ENCODE data around the gene NDUFB2.
"Not testable (repeated sequence)": the region's sequence is repeated elsewhere in the genome, so short reads cannot be mapped to it uniquely, and the experiment has no call there.

NDUFB2 gene

DNA sequence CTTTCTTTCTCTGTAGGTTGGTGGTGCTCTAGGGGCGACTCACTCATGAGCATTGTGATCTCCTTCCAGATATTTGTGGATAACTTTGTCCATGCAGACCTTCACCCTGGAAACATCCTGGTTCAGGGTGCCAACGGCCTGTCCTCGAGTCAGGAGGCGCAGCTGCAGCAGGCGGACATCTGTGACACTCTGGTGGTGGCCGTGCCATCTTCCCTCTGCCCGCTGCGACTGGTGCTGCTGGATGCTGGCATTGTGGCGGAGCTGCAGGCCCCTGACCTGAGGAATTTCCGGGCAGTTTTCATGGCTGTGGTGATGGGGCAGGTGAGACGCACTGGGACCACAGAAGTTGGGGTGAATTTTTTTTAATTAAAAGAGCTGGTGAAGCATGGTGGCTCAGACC lies 9.6 kb upstream of the NDUFB2 start:
- no peak for DNase-seq

DNA sequence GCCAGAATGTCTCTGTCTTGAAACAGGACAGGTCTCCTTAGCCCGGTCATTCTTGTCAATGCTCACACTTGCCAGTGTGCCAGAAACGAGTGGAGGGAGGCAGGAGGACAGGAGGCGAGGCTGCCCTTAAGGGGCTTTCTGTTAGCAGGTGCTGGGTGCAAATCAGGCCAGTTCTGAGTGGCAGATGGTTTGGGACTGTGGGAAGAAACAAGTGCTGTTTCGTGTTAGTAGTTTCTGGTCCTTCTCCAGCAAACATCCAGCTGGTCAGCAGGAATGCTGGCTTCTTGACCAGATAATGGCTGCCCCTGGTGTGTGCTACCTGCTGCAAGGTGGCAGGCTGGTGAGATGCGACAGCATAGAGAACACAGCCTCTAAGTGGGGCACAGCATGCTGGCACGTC lies 8.2 kb upstream of the NDUFB2 start:
- no peak for DNase-seq

GRCh38 chr7:140689199-140690152 lies 7.0 kb upstream of the NDUFB2 start:
- DNase-seq = no peak

DNA sequence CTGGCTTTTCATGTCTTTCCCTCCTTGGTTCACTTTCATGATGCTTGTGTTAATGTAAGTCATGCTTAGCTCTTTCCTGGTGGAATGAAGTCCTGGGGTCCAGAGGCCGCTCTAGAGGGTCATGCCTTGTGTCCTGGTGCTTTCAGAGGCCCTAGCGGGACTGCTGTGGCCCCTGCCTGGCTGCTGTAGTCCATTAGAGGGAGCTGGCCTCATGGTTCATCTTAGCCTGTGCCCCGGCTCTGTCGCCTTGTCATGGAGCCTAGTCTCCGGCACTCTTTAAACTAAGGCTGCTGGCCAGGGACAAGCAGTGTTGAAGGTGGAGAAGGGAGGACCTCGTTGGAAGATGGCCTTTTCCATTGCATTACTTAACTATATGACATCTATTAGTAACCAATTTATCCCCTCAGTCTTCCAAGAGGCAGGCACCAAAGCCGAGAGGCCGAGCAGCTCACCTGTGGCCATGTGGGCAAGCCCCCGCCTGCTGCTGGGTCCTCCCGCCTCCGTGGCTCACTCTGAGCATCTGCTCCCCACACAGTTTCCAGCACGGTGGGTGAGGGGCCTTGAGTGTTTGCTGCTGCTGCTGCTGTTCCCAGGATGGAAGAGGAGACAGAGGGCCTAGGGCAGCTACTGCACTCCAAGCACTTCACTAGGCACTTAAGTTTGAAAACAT lies 5.0 kb upstream of the NDUFB2 start:
- no peak for DNase-seq

DNA sequence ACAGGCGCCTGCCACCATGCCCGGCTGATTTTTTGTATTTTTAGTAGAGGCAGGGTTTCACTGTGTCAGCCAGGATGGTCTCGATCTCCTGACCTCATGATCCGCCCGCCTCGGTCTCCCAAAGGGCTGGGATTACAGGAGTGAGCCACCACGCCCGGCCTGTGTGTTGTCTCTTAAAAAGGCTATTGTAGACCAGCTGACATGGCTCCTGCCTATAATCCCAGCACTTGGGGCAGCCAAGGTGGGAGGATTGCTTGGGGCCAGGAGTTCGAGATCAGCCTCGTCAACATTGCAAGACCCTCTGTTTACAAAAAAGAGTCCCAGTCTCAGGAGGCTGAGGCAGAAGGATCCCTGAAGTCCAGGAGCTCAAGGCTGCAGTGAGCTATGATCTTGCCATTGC lies 2.7 kb upstream of the NDUFB2 start:
- not testable (repeated sequence) for DNase-seq

DNA sequence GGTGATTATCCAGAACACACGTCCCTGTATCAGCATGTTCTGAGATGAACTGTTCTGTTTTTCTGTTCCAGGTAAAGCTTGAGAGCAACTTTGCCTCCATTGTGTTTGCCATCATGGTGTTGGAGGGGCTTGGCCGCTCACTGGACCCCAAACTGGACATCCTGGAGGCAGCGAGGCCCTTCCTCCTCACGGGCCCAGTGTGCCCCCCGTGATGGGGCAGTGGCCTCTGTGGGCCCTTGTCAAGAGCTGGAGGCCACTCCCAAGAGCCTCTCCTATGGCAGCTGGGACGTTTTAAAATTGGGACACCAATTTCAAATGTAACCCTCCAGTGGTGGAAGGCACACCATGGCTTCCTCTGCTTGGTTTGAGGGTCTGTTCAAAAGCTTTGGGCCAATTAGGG lies 1.9 kb upstream of the NDUFB2 start:
- DNase-seq = no peak

DNA sequence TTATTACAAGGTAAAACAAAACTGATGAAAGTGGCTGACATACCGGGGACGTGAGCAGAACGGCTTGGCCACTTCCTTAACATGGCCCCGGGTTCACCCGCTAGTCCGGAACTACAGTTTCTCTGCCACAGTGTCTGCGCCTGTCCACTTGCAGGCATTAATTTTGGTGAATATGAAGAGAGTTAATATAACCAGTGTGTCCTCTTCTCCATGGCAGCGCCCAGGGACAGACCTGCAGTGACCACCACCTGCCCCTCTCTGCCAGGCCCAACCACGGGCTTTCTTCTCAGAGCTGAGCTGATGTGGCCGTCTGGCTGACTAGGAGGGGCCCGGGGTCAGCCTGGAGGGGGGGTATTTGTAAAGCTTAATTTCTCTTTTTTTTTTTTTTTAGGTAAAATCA lies 1.1 kb upstream of the NDUFB2 start:
- no peak for DNase-seq

GRCh38 chr7:140696024-140696679 lies 356 bp upstream of the NDUFB2 start:
- peak; percentile 37 for DNase-seq

- no peak for DNase-seq
Measured at GRCh38 chr7:140697447-140698143, 1.1 kb downstream of the NDUFB2 start.

DNA sequence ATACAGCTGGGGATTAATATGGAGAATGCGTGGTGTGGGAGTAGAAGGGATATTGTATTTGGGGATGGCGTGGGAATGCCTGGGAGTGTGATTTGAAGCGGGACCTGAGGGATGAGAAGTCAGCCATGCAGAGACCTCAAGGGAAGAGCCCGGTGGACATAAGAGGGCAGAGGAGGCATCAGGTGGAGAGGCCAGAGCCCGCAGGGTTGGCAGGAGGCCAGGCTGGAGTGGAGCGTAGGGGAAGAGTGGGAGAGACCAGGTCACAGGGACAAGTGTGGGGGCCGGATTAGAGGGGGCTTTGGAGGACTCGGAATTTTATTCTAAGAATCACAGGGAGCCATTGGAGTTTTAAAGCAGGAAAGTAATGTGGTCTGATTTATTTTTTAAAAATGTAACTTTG lies 2.0 kb downstream of the NDUFB2 start:
- DNase-seq = no peak

DNA sequence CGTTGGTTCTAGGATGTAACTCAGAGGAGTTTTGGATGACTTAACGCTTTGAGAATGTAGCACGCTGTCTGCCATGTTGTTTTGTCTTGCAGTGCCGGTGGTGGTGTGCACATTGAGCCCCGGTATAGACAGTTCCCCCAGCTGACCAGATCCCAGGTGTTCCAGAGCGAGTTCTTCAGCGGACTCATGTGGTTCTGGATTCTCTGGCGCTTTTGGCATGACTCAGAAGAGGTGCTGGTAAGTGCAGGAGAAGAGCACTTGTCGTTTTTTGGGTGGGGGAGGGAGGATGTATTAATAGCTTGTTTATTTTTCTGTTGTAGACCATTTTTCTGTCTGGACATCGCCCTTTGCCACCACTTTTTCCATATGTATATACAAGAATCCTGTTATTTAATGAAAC lies 6.3 kb downstream of the NDUFB2 start:
- DNase-seq = no peak

GRCh38 chr7:140704205-140704604 lies 7.7 kb downstream of the NDUFB2 start:
- no peak for DNase-seq

- no peak for DNase-seq
Measured at GRCh38 chr7:140707132-140707531, 10.6 kb downstream of the NDUFB2 start.

DNA sequence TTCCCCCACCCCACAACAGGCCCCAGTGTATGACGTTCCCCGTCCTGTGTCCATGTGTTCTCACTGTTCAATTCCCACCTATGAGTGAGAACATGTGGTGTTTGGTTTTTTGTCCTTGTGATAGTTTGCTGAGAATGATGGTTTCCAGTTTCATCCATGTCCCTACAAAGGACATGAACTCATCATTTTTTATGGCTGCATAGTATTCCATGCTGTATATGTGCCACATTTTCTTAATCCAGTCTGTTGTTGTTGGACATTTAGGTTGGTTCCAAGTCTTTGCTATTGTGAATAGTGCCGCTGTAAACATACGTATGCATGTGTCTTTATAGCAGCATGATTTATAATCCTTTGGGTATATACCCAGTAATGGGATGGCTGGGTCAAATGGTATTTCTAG lies 12.3 kb downstream of the NDUFB2 start:
- not testable (repeated sequence) for DNase-seq

GRCh38 chr7:140712392-140712791 lies 15.9 kb downstream of the NDUFB2 start:
- DNase-seq = not testable (repeated sequence)

GRCh38 chr7:140714331-140715040 lies 18.0 kb downstream of the NDUFB2 start:
- DNase-seq = no peak

GRCh38 chr7:140719721-140720120 lies 23.2 kb downstream of the NDUFB2 start:
- DNase-seq = no peak

DNA sequence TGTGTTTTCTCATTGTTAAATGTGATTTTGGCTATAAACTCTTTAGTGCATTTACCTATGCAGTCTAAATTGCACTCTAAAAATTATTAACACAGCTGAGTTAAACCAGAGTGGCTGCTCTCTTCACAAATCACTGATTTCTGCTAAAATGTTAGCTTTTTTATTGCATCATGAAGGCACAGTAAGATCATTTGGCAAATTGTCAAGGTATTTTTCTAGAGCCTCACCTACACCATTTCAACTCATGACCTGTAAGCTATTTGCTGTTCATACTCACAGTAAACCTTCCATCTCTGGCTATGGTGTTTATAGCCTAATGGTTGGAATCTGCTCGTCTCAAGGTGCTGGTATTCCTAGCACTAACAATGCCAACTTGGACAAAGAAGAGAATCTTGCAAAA lies 25.7 kb downstream of the NDUFB2 start:
- no peak for DNase-seq

DNA sequence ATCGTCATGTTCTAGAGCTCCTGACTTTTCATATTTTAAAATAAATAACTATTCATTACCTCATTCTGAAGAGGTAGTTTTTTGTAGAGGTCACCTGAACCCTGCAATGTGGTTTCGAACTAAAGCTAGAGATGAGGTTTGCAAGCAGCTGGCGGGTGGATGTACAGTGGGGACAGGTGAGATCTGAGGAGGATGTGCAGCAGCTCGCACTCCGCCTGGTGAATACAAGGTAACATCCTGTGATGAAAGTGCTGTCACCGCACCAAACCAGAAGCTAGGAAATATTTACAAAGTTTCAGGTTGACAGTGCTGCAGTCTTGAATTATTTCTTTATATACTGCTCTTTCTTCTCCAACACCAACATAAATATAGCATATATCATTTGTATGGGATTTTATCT lies 26.5 kb downstream of the NDUFB2 start:
- DNase-seq = no peak

GRCh38 chr7:140723574-140723973 lies 27.1 kb downstream of the NDUFB2 start:
- DNase-seq = no peak

- DNase-seq = no peak
Measured at GRCh38 chr7:140724706-140725105, 28.2 kb downstream of the NDUFB2 start.

DNA sequence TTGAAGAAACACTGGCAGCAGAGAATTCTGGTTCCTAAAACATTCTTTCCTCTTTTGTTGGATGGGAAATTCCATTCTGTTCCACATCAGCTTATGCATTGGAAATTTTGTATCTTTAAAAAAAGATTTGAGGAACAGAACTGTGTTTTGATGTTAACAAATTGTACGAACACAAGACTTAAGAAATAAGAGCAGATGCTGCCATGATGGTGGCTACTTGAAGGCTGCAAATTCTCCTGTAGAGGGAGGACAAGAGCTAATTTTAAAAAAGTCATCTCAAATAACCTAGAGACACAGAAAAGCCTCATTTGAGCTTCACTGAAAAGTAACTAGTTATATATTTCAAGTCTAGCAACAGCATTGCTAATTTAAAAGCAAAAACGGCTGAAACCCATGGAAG lies 29.8 kb downstream of the NDUFB2 start:
- DNase-seq = no peak
